Gastrocnemius medialis (tissue), 4 donors: ENCODE results near the gene ALKBH7.

ENCODE experiments used
- CTCF ChIP-seq, 5 experiments: fragments of 450-650 bp in 3 of 5; fragments of 200-600 bp in 2 of 5; sonication (generic) in 2 of 5; IDR thresholded peaks in 4 of 5; conservative IDR thresholded peaks in 1 of 5; 1 replicate in 4 of 5; 2 replicates in 1 of 5; pipeline ENCODE4 v1.5.1; 2016 to 2019; ENCODE audit warnings: antibody characterized with exemption in 5 of 5, mild to moderate bottlenecking in 3 of 5, moderate library complexity in 3 of 5
- POLR2A ChIP-seq, 2 donors: fragments of 450-650 bp; IDR thresholded peaks; one replicate each; pipeline ENCODE4 v1.6.1; 2017; ENCODE audit warnings: antibody characterized with exemption in 2 of 2, mild to moderate bottlenecking in 2 of 2, moderate library complexity in 2 of 2

GRCh38 chr19:6376512-6377190, 4.1 kb downstream of the ALKBH7 start:
- no peak for TF ChIP-seq CTCF (IDR thresholded peaks at IDR 0.05 in 4 of 5, conservative IDR thresholded peaks at IDR 0.05 in 1 of 5)
- no peak for TF ChIP-seq POLR2A (IDR thresholded peaks at IDR 0.05)
